Lower leg skin (tissue), 4 donors: Measurements from ENCODE around the gene CALR3. TPM values are rescaled to one million over a fixed set of nuclear protein-coding genes. Genes with fewer than 3 reads are reported as not detected.

Experiments
- DNase-seq, 2 donors: peaks; one replicate each; pipeline ENCODE4 v3.0.0-alpha.2; 2019; ENCODE audit warnings: low spot score in 2 of 2
- H3K4me3 ChIP-seq: fragments of 200-600 bp; sonication (generic); 2 replicates; pipeline ENCODE4 v1.5.1; 2017; ENCODE audit warnings: mild to moderate bottlenecking, low read depth; ENCODE audit not compliant: poor library complexity, severe bottlenecking
- POLR2A ChIP-seq, 2 donors: fragments of 450-650 bp; IDR thresholded peaks; one replicate each; pipeline ENCODE4 v1.6.1; 2016 to 2017; ENCODE audit warnings: antibody characterized with exemption in 2 of 2, mild to moderate bottlenecking in 1 of 2, moderate library complexity in 1 of 2
- WGBS, 2 donors: methylation state at CpG; one replicate each; pipeline ENCODE4 v1.1.5; 2018; 5-methylcytosine and 5-hydroxymethylcytosine counted together
- intact Hi-C: fragments of 100-400 bp; cut with DNase I; formaldehyde crosslinking; loops from one replicate; pipeline ENCODE4 v1.15.0; 2023; ENCODE audit warnings: low total_unique reads
- total RNA-seq, 4 donors: library from RNA; depleted of rRNA; stranded (reverse); fragments of >200 nt; gene quantifications; one replicate each; pipeline ENCODE4 v1.1.0, GENCODE V29; 2016
- TF ChIP-seq, protein P1 (sequence below), 3 donors: fragments of 450-650 bp; IDR thresholded peaks; one replicate each; pipeline ENCODE4 v1.5.1; 2016; ENCODE audit warnings: antibody characterized with exemption in 3 of 3, mild to moderate bottlenecking in 3 of 3, moderate library complexity in 2 of 3

CALR3 gene
- total RNA-seq, 4 donors from 2014 or later = not detected

GRCh38 chr19:16463341-16463990, 32.5 kb downstream of the CALR3 start:
- no peak for TF ChIP-seq POLR2A (IDR thresholded peaks at IDR 0.05)
- TF ChIP-seq, protein P1, sequence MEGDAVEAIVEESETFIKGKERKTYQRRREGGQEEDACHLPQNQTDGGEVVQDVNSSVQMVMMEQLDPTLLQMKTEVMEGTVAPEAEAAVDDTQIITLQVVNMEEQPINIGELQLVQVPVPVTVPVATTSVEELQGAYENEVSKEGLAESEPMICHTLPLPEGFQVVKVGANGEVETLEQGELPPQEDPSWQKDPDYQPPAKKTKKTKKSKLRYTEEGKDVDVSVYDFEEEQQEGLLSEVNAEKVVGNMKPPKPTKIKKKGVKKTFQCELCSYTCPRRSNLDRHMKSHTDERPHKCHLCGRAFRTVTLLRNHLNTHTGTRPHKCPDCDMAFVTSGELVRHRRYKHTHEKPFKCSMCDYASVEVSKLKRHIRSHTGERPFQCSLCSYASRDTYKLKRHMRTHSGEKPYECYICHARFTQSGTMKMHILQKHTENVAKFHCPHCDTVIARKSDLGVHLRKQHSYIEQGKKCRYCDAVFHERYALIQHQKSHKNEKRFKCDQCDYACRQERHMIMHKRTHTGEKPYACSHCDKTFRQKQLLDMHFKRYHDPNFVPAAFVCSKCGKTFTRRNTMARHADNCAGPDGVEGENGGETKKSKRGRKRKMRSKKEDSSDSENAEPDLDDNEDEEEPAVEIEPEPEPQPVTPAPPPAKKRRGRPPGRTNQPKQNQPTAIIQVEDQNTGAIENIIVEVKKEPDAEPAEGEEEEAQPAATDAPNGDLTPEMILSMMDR (IDR thresholded peaks at IDR 0.05) = no peak
- DNase-seq = no peak
- intact Hi-C loops = no loop called here
- 75 to 82% methylated on average over 6 of the region's 6 CpGs for WGBS, 2 donors
- H3K4me3 ChIP-seq = no peak overlapping the region

- TF ChIP-seq, protein P1 (IDR thresholded peaks at IDR 0.05) = no peak
- TF ChIP-seq POLR2A (IDR thresholded peaks at IDR 0.05) = no peak
- no peak overlapping the region for H3K4me3 ChIP-seq
- intact Hi-C loops = no loop called here
- 58 to 61% methylated on average over 6 of the region's 6 CpGs for WGBS, 2 donors
- DNase-seq = no peak
Observed at GRCh38 chr19:16462757-16463250, 33.2 kb downstream of the CALR3 start.

DNA sequence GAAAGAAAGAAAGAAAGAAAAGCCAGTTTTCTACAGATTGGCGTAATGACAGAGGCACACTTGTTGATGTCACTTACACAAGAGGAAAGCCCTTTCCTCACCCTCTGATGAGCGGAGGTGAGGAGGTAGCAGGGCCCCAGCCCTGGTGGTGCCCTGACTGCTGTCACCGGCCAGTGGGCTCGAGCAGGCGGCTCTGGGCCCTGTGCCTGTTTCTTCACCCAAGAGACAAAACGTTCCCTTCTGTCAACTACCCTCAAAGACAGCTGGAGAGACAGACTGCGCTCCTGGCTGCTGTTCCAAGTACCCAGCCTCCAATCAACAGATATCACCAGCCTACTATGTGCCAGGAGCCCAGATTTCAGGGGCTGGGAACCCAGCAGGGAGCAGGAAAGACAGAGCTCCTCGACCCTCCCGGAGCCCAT, 34.3 kb downstream of the CALR3 start:
- no peak for TF ChIP-seq POLR2A (IDR thresholded peaks at IDR 0.05)
- TF ChIP-seq, protein P1 (IDR thresholded peaks at IDR 0.05) = no peak
- H3K4me3 ChIP-seq = no peak overlapping the region
- intact Hi-C loops = no loop called here
- WGBS, 2 donors = 72 to 75% methylated on average over 9 of the region's 9 CpGs
- no peak for DNase-seq

DNA sequence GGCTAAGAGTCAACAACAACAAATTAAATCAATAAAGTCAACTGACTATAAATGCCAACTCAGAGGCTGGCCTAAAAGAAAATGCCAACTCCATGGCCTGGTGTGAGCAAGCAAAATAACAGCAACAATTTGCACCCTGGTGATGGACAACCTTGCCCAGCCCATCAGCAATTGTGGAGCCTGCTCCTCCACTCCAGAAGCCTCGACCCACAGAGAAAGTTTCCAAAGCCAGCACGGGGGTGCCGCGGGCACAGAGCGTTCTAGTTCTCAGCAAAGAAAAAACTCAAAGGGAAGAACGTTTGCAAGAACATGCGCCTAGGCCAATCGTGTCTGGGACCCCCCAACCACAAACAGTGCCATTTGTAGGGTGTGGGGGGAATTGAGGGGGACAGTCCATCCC, 35.5 kb downstream of the CALR3 start:
- 75 to 85% methylated on average over 8 of the region's 8 CpGs for WGBS, 2 donors
- intact Hi-C loops = no loop called here
- TF ChIP-seq, protein P1 (IDR thresholded peaks at IDR 0.05) = no peak
- no peak for TF ChIP-seq POLR2A (IDR thresholded peaks at IDR 0.05)
- DNase-seq = no peak
- H3K4me3 ChIP-seq = no peak overlapping the region

GRCh38 chr19:16459680-16460079, 36.3 kb downstream of the CALR3 start:
- TF ChIP-seq, protein P1 (IDR thresholded peaks at IDR 0.05) = no peak
- no peak for TF ChIP-seq POLR2A (IDR thresholded peaks at IDR 0.05)
- H3K4me3 ChIP-seq = no peak overlapping the region
- WGBS, 2 donors = 59 to 65% methylated on average over 3 of the region's 3 CpGs
- intact Hi-C loops = no loop called here
- no peak for DNase-seq
